ENCODE results near the gene UMOD. TPM values are rescaled to one million over a fixed set of nuclear protein-coding genes. Genes with fewer than 3 reads are reported as not detected.

Gene UMOD
- total and polyA plus RNA-seq, 11 donors, result not detected

DNA sequence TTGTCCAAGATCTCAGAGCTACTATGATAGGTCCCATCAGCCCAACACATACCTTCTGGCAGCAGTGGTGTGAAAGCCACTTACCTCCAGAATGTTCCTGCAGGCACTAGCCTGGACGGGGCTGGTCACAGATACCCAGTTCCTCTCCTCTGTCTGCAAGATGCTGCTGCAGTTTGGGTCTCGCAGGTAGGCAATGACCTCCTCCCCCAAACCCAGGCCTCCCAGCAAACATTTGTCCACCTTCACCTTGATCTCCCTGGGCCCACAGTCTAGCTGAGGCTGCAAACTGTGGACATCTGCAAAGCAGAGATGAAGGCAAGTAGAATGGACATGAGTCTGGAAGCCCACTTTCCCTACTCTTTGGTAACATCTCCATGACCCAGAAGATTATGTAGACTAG is 32.3 kb downstream of the UMOD start:
- Histone ChIP-seq H3K9me3 (no peaks in the 10 kb centered on the region), H3K27ac (no peak overlapping the region), H3K4me3 (no peak overlapping the region), H3K27me3 (peaks cover 0 to 23% (median 3%) of the 10 kb centered on the region in 9 donors), H3K4me1 (no peaks in the 10 kb centered on the region), H3K36me3 (no peaks in the 10 kb centered on the region)
- 71 to 83% (median 75%) methylated on average over 2 of the region's 2 CpGs for WGBS, 4 donors
- intact Hi-C loops (cut with DNase I), result no loop called here
- ATAC-seq (no peak), DNase-seq (no peak)
- no peak for TF ChIP-seq POLR2A (IDR thresholded peaks at IDR 0.05)
- TF ChIP-seq, protein P1, sequence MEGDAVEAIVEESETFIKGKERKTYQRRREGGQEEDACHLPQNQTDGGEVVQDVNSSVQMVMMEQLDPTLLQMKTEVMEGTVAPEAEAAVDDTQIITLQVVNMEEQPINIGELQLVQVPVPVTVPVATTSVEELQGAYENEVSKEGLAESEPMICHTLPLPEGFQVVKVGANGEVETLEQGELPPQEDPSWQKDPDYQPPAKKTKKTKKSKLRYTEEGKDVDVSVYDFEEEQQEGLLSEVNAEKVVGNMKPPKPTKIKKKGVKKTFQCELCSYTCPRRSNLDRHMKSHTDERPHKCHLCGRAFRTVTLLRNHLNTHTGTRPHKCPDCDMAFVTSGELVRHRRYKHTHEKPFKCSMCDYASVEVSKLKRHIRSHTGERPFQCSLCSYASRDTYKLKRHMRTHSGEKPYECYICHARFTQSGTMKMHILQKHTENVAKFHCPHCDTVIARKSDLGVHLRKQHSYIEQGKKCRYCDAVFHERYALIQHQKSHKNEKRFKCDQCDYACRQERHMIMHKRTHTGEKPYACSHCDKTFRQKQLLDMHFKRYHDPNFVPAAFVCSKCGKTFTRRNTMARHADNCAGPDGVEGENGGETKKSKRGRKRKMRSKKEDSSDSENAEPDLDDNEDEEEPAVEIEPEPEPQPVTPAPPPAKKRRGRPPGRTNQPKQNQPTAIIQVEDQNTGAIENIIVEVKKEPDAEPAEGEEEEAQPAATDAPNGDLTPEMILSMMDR (IDR thresholded peaks at IDR 0.05), result no peak

DNA sequence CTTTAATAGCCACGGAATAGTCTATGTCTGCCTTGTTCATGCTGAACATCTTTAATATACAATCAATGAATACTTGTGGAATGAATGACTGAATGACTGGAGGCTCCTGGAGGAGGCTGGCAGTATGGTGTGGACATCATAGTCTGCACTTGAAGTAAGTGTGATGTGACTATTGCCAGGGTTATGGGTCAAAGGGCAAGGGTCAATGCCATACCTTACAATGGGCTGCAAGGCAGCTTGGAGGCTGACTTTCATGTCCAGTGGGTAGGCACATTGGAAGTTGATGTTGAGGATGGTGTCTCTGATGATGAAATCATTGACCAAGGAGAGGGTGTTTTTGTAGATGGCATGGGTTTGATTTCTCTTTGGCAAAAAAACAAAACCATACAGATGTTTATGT is 33.1 kb downstream of the UMOD start:
- H3K27me3 ChIP-seq, result peaks cover 0 to 20% (median 3%) of the 10 kb centered on the region in 9 donors
- H3K4me1 ChIP-seq, result no peaks in the 10 kb centered on the region
- intact Hi-C loops (cut with DNase I), result no loop called here
- no peak for TF ChIP-seq POLR2A (IDR thresholded peaks at IDR 0.05)
- TF ChIP-seq, protein P1 (IDR thresholded peaks at IDR 0.05), result no peak
- WGBS, 4 donors, result 66 to 80% (median 73%) methylated on average over 1 of the region's 1 CpG
- no peaks in the 10 kb centered on the region for H3K9me3 ChIP-seq
- no peak overlapping the region for H3K4me3 ChIP-seq
- H3K27ac ChIP-seq, result no peak overlapping the region
- H3K36me3 ChIP-seq, result no peaks in the 10 kb centered on the region
- DNase-seq (no peak), ATAC-seq (no peak)

DNA sequence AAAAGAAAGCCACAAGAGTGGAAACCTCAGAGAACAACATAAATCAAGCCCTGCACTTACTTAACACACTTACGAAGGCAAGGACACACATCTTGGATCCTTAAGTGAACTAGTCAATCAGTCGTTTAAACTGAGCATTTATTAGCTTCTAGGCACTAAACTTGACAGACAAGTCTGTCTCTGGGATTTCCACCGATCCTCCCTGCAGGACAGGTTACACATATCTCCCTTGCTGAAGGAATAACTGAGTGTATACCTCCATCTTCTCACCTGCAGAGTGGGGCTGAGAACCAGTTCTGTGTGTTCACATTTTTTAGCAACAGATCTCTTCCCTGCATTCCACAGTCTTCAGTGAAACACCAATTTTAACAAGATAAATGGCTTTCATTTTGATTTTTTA is 34.1 kb downstream of the UMOD start:
- Histone ChIP-seq H3K9me3 (no peaks in the 10 kb centered on the region), H3K36me3 (no peaks in the 10 kb centered on the region), H3K27me3 (peaks cover 0 to 20% (median under 1%) of the 10 kb centered on the region in 9 donors), H3K4me3 (no peak overlapping the region), H3K27ac (no peak overlapping the region), H3K4me1 (no peaks in the 10 kb centered on the region)
- 61 to 87% (median 69%) methylated on average over 3 of the region's 3 CpGs for WGBS, 4 donors
- ATAC-seq (no peak), DNase-seq (no peak)
- no peak for TF ChIP-seq POLR2A (IDR thresholded peaks at IDR 0.05)
- TF ChIP-seq, protein P1 (IDR thresholded peaks at IDR 0.05), result no peak
- intact Hi-C loops (cut with DNase I), result no loop called here

DNA sequence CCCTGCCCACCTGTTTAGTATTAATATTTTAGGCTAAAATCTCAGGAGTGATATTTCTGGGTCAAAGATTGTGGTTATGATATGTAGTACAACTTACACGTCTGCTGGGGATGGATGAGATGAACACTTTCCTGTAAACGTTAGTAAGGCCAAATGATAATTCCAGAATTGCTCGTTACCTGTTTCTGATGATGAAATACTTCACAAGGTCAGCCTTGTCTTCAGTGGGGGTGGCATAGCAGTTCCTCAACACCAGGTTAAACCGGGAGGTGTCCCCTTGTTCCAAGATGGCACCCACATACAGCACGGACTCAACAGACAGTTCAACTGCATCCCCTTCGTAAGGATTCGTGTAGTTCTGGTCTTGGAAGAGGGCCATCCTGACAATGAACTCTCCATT is 34.5 kb downstream of the UMOD start:
- Histone ChIP-seq H3K4me3 (no peak overlapping the region), H3K4me1 (no peaks in the 10 kb centered on the region), H3K36me3 (no peaks in the 10 kb centered on the region), H3K27me3 (peaks cover 0 to 20% (median 0%) of the 10 kb centered on the region in 9 donors), H3K27ac (no peak overlapping the region), H3K9me3 (no peaks in the 10 kb centered on the region)
- ATAC-seq, result no peak
- intact Hi-C loops (cut with DNase I), result no loop called here
- TF ChIP-seq POLR2A (IDR thresholded peaks at IDR 0.05), result no peak
- TF ChIP-seq, protein P1 (IDR thresholded peaks at IDR 0.05), result no peak
- WGBS, 4 donors, result 68 to 77% (median 72%) methylated on average over 7 of the region's 7 CpGs
- DNase-seq, result no peak
